CD1c-positive myeloid dendritic cell (primary cell): ENCODE measurements around the gene KRTAP19-1.
"Not testable (repeated sequence)": the region's sequence is repeated elsewhere in the genome, so short reads cannot be mapped to it uniquely, and the experiment has no call there.

Source experiments
- DNase-seq: peaks from one replicate; pipeline ENCODE4 v3.0.0-alpha.2; 2016; ENCODE audit errors: extremely low spot score

Gene KRTAP19-1

GRCh38 chr21:30480145-30480544, at the start of gene KRTAP19-1:
TSS of gene KRTAP19-1 (minus strand) at chr21:30480367. CDS start at chr21:30480317, 50 bp downstream.
- no peak for DNase-seq

GRCh38 chr21:30518876-30519275, 38.7 kb upstream of the KRTAP19-1 start:
- DNase-seq: no peak

GRCh38 chr21:30515681-30516080, 35.5 kb upstream of the KRTAP19-1 start:
- no peak for DNase-seq

GRCh38 chr21:30505621-30506205, 25.5 kb upstream of the KRTAP19-1 start:
- DNase-seq: not testable (repeated sequence)

GRCh38 chr21:30502041-30502440, 21.9 kb upstream of the KRTAP19-1 start, which contains the start of gene KRTAP19-5:
TSS of gene KRTAP19-5 (minus strand) at chr21:30502141. CDS start at chr21:30502090, 51 bp downstream.
- no peak for DNase-seq

- DNase-seq: no peak
These were observed 16.9 kb upstream of the KRTAP19-1 start, which contains the start of gene KRTAP19-4 for GRCh38 chr21:30497065-30497464. TSS of gene KRTAP19-4 (minus strand) at chr21:30497165. CDS start at chr21:30497110, 55 bp downstream.

GRCh38 chr21:30491963-30492428, 11.8 kb upstream of the KRTAP19-1 start, which contains the start of gene KRTAP19-3:
TSS of gene KRTAP19-3 (minus strand) at chr21:30492013. CDS start at chr21:30491957, 56 bp downstream.
- DNase-seq: no peak

GRCh38 chr21:30487336-30487735, 7.2 kb upstream of the KRTAP19-1 start, which contains the start of gene KRTAP19-2:
TSS of gene KRTAP19-2 (minus strand) at chr21:30487436. CDS start at chr21:30487348, 88 bp downstream.
- DNase-seq: no peak

- DNase-seq: no peak
These were observed 6.0 kb upstream of the KRTAP19-1 start for GRCh38 chr21:30486180-30486579.

GRCh38 chr21:30482130-30482529, 2.0 kb upstream of the KRTAP19-1 start:
- no peak for DNase-seq

- no peak for DNase-seq
These were observed 908 bp downstream of the KRTAP19-1 start for GRCh38 chr21:30479259-30479658.

- DNase-seq: no peak
These were observed 2.2 kb downstream of the KRTAP19-1 start for GRCh38 chr21:30478004-30478403.

- no peak for DNase-seq
These were observed 11.1 kb downstream of the KRTAP19-1 start for GRCh38 chr21:30468900-30469714.

GRCh38 chr21:30463713-30464112, 16.5 kb downstream of the KRTAP19-1 start:
- DNase-seq: no peak

- no peak for DNase-seq
These were observed 31.7 kb downstream of the KRTAP19-1 start for GRCh38 chr21:30448514-30448913.

- DNase-seq: no peak
These were observed 33.1 kb downstream of the KRTAP19-1 start for GRCh38 chr21:30447056-30447455.

GRCh38 chr21:30444204-30444603, 36.0 kb downstream of the KRTAP19-1 start:
- DNase-seq: no peak

GRCh38 chr21:30443226-30443625, 36.9 kb downstream of the KRTAP19-1 start:
- DNase-seq: no peak

- DNase-seq: no peak
These were observed 40.2 kb downstream of the KRTAP19-1 start, which contains the start of gene KRTAP15-1 for GRCh38 chr21:30439975-30440374. TSS of gene KRTAP15-1 (plus strand) at chr21:30440275. CDS start at chr21:30440328, 53 bp downstream.

GRCh38 chr21:30437010-30437565, 43.1 kb downstream of the KRTAP19-1 start:
- DNase-seq: no peak

- DNase-seq: peak; percentile 10
These were observed 46.0 kb downstream of the KRTAP19-1 start for GRCh38 chr21:30434033-30434631.
